Type B pancreatic cell (in vitro differentiated cells): Measurements from ENCODE around the gene FECH. TPM values are rescaled to one million over a fixed set of nuclear protein-coding genes. Genes with fewer than 3 reads are reported as not detected.

Experiments used
- DNase-seq: peaks from one replicate; pipeline ENCODE4 v3.0.0; 2021; ENCODE audit warnings: mixed read lengths; ENCODE audit not compliant: unreplicated experiment; ENCODE audit errors: extremely low spot score
- H3K27ac Mint-ChIP-seq: 2 replicates; pipeline ENCODE4 v1.8.0; 2021; ENCODE audit warnings: mild to moderate bottlenecking, mixed read lengths
- H3K27me3 Mint-ChIP-seq: 2 replicates; pipeline ENCODE4 v1.8.0; 2021; ENCODE audit warnings: mixed read lengths
- H3K36me3 Mint-ChIP-seq: 2 replicates; pipeline ENCODE4 v1.8.0; 2021; ENCODE audit warnings: mixed read lengths
- H3K4me1 Mint-ChIP-seq: one replicate; pipeline ENCODE4 v1.8.0; 2021; ENCODE audit warnings: mixed read lengths; ENCODE audit not compliant: unreplicated experiment
- H3K4me3 Mint-ChIP-seq: 2 replicates; pipeline ENCODE4 v1.8.0; 2021; ENCODE audit warnings: mild to moderate bottlenecking, mixed read lengths
- H3K9me3 Mint-ChIP-seq: 2 replicates; pipeline ENCODE4 v1.8.0; 2021; ENCODE audit warnings: mixed read lengths
- CTCF ChIP-seq: fragments of 200-600 bp; sonication (generic); conservative IDR thresholded peaks from 2 replicates; pipeline ENCODE4 v1.5.0; 2021; ENCODE audit warnings: antibody characterized with exemption, mild to moderate bottlenecking
- total RNA-seq: library from RNA; stranded (reverse); gene quantifications from 2 replicates; pipeline ENCODE4 v1.2.1, GENCODE V29; 2021; ENCODE audit warnings: low replicate concordance

FECH gene
- total RNA-seq, 1 donor from 2014 or later = 22.1 TPM

DNA sequence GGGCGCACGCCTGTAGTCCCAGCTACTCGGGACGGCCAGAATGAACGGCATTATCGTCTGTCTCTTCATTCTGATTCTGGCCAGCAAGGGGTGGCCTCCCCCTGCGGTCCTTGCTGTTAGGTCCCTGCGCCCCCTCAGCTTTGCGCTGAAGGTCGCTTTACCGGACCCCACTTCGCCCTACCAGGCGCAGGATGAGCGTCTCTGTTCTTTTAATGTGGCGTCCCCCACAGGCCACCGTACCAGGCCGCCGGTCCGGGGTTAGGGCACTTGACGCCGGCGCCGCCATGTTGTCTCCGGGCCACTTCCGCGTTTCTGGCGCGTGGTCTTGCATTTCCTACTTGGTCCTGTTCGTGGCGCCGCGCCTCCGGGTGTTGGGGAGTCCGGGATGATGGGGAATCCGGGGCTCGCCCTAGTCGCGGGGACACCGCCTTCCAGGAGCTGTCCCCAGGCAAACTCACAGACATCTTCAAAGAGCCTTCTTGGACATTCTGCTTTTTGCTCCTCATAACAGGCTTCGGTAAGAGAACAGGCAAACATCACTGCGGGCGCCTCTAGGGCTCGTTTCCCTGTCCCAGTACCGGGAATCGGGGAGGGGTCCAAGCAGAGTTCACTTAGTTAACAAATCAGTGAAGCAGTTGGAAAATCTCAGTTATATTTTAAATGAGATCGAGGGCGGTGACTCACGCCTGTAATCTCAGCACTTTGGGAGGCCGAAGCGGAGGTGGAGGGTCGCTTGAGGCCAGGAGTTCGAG lies 43.7 kb upstream of the FECH start:
- Mint-ChIP-seq H3K4me3 (peak overlapping the region; percentile 97), H3K27me3 (no peaks in the 10 kb centered on the region), H3K9me3 (no peaks in the 10 kb centered on the region), H3K27ac (peak overlapping the region; percentile 94), H3K4me1 (peaks cover 13% of the 10 kb centered on the region), H3K36me3 (peaks cover 5% of the 10 kb centered on the region)
- peak; percentile 95 for DNase-seq
- peak; percentile 74 for TF ChIP-seq CTCF

DNA sequence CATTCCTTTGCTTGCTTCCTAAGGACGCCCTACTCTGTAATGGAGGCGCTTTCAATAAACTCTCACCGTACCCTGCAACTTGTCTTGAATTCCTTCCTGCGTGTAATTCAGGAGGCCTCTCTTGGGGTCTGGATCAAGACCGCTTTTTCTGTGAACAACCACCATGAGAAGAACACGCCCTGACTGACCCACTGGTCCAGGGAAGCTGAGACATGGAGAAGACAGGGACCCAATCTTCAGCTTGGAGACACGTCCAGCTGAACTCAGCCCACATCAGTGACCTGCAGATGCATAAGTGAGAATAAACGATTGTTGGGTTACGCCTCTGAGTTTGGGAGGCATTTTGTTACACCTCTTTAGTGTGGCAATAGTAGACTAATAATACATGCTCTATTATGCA lies 42.9 kb upstream of the FECH start:
- TF ChIP-seq CTCF = no peak
- H3K4me1 Mint-ChIP-seq = peaks cover 12% of the 10 kb centered on the region
- no peak for DNase-seq
- H3K27ac Mint-ChIP-seq = peak overlapping the region; percentile 94
- peaks cover 5% of the 10 kb centered on the region for H3K36me3 Mint-ChIP-seq
- H3K4me3 Mint-ChIP-seq = peak overlapping the region; percentile 97
- H3K9me3 Mint-ChIP-seq = no peaks in the 10 kb centered on the region
- H3K27me3 Mint-ChIP-seq = no peaks in the 10 kb centered on the region

DNA sequence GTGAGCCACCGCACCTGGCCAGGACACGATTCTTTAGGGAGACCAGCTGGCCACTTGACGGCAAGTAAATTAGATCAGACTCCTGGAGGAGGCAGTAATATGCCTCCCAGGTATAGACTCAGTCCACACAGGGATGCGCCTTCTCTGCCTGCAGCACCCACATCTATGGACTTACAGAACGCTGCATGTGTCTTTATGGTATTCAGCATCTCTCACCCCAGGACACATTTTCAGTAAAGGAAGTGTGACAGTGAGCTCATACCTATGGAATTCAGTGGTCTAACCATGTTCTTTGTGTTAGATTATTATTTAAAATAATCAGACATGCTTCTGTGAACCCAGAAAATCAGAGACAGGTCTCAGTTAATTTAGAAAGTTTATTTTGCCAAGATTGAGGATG lies 41.0 kb upstream of the FECH start:
- no peak for TF ChIP-seq CTCF
- no peak overlapping the region for H3K27ac Mint-ChIP-seq
- no peak for DNase-seq
- peaks cover 12% of the 10 kb centered on the region for H3K4me1 Mint-ChIP-seq
- H3K4me3 Mint-ChIP-seq = peak overlapping the region; percentile 47
- H3K9me3 Mint-ChIP-seq = no peaks in the 10 kb centered on the region
- H3K36me3 Mint-ChIP-seq = peaks cover 5% of the 10 kb centered on the region
- H3K27me3 Mint-ChIP-seq = no peaks in the 10 kb centered on the region

- no peak overlapping the region for H3K4me3 Mint-ChIP-seq
Measured at GRCh38 chr18:57624988-57625387, 38.5 kb upstream of the FECH start.

DNA sequence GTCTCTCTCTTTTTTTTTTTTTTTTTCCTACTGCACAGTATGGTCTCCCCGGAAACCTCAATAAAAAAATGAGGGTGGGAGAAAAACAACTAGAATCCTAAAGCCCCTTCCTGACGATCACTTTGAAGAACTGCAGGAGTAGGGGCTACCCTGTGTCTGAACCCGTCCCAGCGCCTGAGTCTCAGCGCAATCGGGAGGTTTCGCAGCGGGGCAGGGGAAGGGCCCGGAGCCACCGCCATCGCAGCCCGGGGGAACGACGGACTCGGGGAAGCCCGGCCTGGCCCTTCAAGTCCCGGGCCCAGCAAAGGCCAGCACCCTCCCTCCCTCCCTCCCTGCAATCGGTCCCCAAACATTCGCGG lies 34.7 kb upstream of the FECH start:
- H3K4me3 Mint-ChIP-seq = peak overlapping the region; percentile 98
- no peaks in the 10 kb centered on the region for H3K9me3 Mint-ChIP-seq
- H3K27ac Mint-ChIP-seq = peak overlapping the region; percentile 98
- peaks cover 6% of the 10 kb centered on the region for H3K36me3 Mint-ChIP-seq
- peaks cover 11% of the 10 kb centered on the region for H3K4me1 Mint-ChIP-seq
- no peak for DNase-seq
- no peaks in the 10 kb centered on the region for H3K27me3 Mint-ChIP-seq
- no peak for TF ChIP-seq CTCF

More at GRCh38 chr18:57624988-57625387, 38.5 kb upstream of the FECH start:
- H3K27me3 Mint-ChIP-seq = no peaks in the 10 kb centered on the region
- no peak overlapping the region for H3K27ac Mint-ChIP-seq
- H3K9me3 Mint-ChIP-seq = no peaks in the 10 kb centered on the region
- H3K4me1 Mint-ChIP-seq = peaks cover 12% of the 10 kb centered on the region
- TF ChIP-seq CTCF = no peak
- no peaks in the 10 kb centered on the region for H3K36me3 Mint-ChIP-seq
- no peak for DNase-seq

- Mint-ChIP-seq H3K36me3 (peaks cover 11% of the 10 kb centered on the region), H3K4me3 (peak overlapping the region; percentile 58), H3K27me3 (no peaks in the 10 kb centered on the region), H3K9me3 (no peaks in the 10 kb centered on the region), H3K27ac (no peak overlapping the region), H3K4me1 (peaks cover 11% of the 10 kb centered on the region)
- TF ChIP-seq CTCF = no peak
- DNase-seq = no peak
Measured at GRCh38 chr18:57619876-57620275, 33.4 kb upstream of the FECH start.
